Prostate gland (tissue), 2 donors: Measurements from ENCODE around the gene DIS3L2. TPM values are rescaled to one million over a fixed set of nuclear protein-coding genes. Genes with fewer than 3 reads are reported as not detected.

ENCODE experiments used
- DNase-seq: peaks from one replicate; pipeline ENCODE4 v3.0.0-alpha.2; 2019; ENCODE audit warnings: low spot score
- H3K27ac ChIP-seq, 2 donors: fragments of 200-600 bp; sonication (generic); 2 replicates each; pipeline ENCODE4 v1.5.1; 2017 to 2019
- H3K27me3 ChIP-seq: fragments of 200-600 bp; sonication (generic); replicated peaks from 2 replicates; pipeline ENCODE4 v1.5.1; 2019; ENCODE audit not compliant: insufficient read depth
- H3K36me3 ChIP-seq, 2 donors: fragments of 200-600 bp; sonication (generic); 1 replicate in 1 of 2; 2 replicates in 1 of 2; pipeline versions ENCODE4 v1.5.1 to v1.8.1; 2017 to 2019
- H3K4me1 ChIP-seq: fragments of 200-600 bp; sonication (generic); replicated peaks from 2 replicates; pipeline ENCODE4 v1.5.1; 2019
- H3K4me3 ChIP-seq, 2 donors: fragments of 200-600 bp; sonication (generic); 2 replicates each; pipeline ENCODE4 v1.5.1; 2017 to 2019
- H3K9me3 ChIP-seq: fragments of 200-600 bp; sonication (generic); 2 replicates; pipeline ENCODE4 v1.5.1; 2017
- CTCF ChIP-seq, 4 experiments: fragments of 200-600 bp in 2 of 4; fragments of 450-650 bp in 2 of 4; sonication (generic) in 2 of 4; IDR thresholded peaks; 1 replicate in 3 of 4; 2 replicates in 1 of 4; pipeline ENCODE4 v1.5.1; 2016 to 2019; ENCODE audit warnings: antibody characterized with exemption in 4 of 4, mild to moderate bottlenecking in 2 of 4, moderate library complexity in 2 of 4
- POLR2A ChIP-seq: fragments of 450-650 bp; IDR thresholded peaks from one replicate; pipeline ENCODE4 v1.6.1; 2016; ENCODE audit warnings: antibody characterized with exemption, mild to moderate bottlenecking
- POLR2AphosphoS5 ChIP-seq: sonication (generic); formaldehyde crosslinking; IDR thresholded peaks from one replicate; pipeline ENCODE4 v1.6.1; 2017; ENCODE audit warnings: antibody characterized with exemption
- WGBS: methylation state at CpG from one replicate; pipeline ENCODE4 v1.1.5; 2018; 5-methylcytosine and 5-hydroxymethylcytosine counted together
- intact Hi-C: fragments of 100-400 bp; cut with DNase I; formaldehyde crosslinking; loops from one replicate; pipeline ENCODE4 v1.14.2; 2022
- total RNA-seq, 2 donors: library from RNA; depleted of rRNA; stranded (reverse); fragments of >200 nt; gene quantifications; one replicate each; pipeline ENCODE4 v1.1.0, GENCODE V29; 2016

DIS3L2 gene
- total RNA-seq, 2 donors from 2014 or later: 30.1 to 71.3 TPM

GRCh38 chr2:231975001-231975400, 13.5 kb downstream of the DIS3L2 start:
- intact Hi-C loops: no loop called here
- Histone ChIP-seq H3K27me3 (no peaks in the 10 kb centered on the region), H3K4me3 (no peak overlapping the region), H3K4me1 (no peaks in the 10 kb centered on the region), H3K27ac (no peak overlapping the region), H3K36me3 (no peaks in the 10 kb centered on the region), H3K9me3 (no peaks in the 10 kb centered on the region)
- no peak for DNase-seq
- WGBS: 86% methylated on average over 2 of the region's 2 CpGs
- no peak for TF ChIP-seq POLR2AphosphoS5

GRCh38 chr2:231977430-231977829, 15.9 kb downstream of the DIS3L2 start:
- no peaks in the 10 kb centered on the region for H3K36me3 ChIP-seq
- intact Hi-C loops: no loop called here
- no peak for DNase-seq
- H3K4me3 ChIP-seq: no peak overlapping the region
- H3K9me3 ChIP-seq: no peaks in the 10 kb centered on the region
- H3K4me1 ChIP-seq: no peaks in the 10 kb centered on the region
- no peaks in the 10 kb centered on the region for H3K27me3 ChIP-seq
- no peak for TF ChIP-seq CTCF (IDR thresholded peaks at IDR 0.05)
- WGBS: 100% methylated on average over 2 of the region's 2 CpGs
- no peak overlapping the region for H3K27ac ChIP-seq

GRCh38 chr2:231984992-231985391, 23.5 kb downstream of the DIS3L2 start:
- H3K36me3 ChIP-seq: no peaks in the 10 kb centered on the region
- no peak overlapping the region for H3K4me3 ChIP-seq
- no peaks in the 10 kb centered on the region for H3K9me3 ChIP-seq
- no peak overlapping the region for H3K27ac ChIP-seq
- 4% methylated on average over 1 of the region's 1 CpG for WGBS
- no peaks in the 10 kb centered on the region for H3K27me3 ChIP-seq
- H3K4me1 ChIP-seq: no peaks in the 10 kb centered on the region
- intact Hi-C loops: no loop called here
- TF ChIP-seq CTCF (IDR thresholded peaks at IDR 0.05) (no peak), POLR2A (no peak), POLR2AphosphoS5 (no peak)
- DNase-seq: no peak

- DNase-seq: no peak
- no peak overlapping the region for H3K27ac ChIP-seq
- no peak overlapping the region for H3K4me3 ChIP-seq
- no peaks in the 10 kb centered on the region for H3K9me3 ChIP-seq
- intact Hi-C loops: no loop called here
- H3K36me3 ChIP-seq: no peaks in the 10 kb centered on the region
- no peaks in the 10 kb centered on the region for H3K4me1 ChIP-seq
- no peaks in the 10 kb centered on the region for H3K27me3 ChIP-seq
- no peak for TF ChIP-seq CTCF (IDR thresholded peaks at IDR 0.05)
- TF ChIP-seq POLR2AphosphoS5: no peak
- TF ChIP-seq POLR2A: no peak
- 90% methylated on average over 8 of the region's 8 CpGs for WGBS
These were observed 24.3 kb downstream of the DIS3L2 start for GRCh38 chr2:231985823-231986261.

- intact Hi-C loops: no loop called here
- no peaks in the 10 kb centered on the region for H3K36me3 ChIP-seq
- 69% methylated on average over 5 of the region's 5 CpGs for WGBS
- H3K27ac ChIP-seq: no peak overlapping the region
- no peaks in the 10 kb centered on the region for H3K9me3 ChIP-seq
- no peak for DNase-seq
- no peaks in the 10 kb centered on the region for H3K27me3 ChIP-seq
- TF ChIP-seq POLR2AphosphoS5 (no peak), CTCF (IDR thresholded peaks at IDR 0.05) (no peak), POLR2A (no peak)
- H3K4me1 ChIP-seq: no peaks in the 10 kb centered on the region
- no peak overlapping the region for H3K4me3 ChIP-seq
These were observed 25.7 kb downstream of the DIS3L2 start for GRCh38 chr2:231987124-231987727.
